ENCODE results near the gene MCF2L2. TPM values are rescaled to one million over a fixed set of nuclear protein-coding genes. Genes with fewer than 3 reads are reported as not detected.
"Not testable (repeated sequence)": the region's sequence is repeated elsewhere in the genome, so short reads cannot be mapped to it uniquely, and the experiment has no call there.

MCF2L2 gene
- total RNA-seq: 3.6 TPM
- polyA plus RNA-seq: 0.44 TPM

GRCh38 chr3:183428447-183429211, at the start of gene MCF2L2:
TSS of gene MCF2L2 (minus strand) at chr3:183428619. CDS start at chr3:183427977, 642 bp downstream.
- under 1% methylated on average over 63 of the region's 68 CpGs for WGBS
- DNase-seq (ENCODE audit: extremely low spot score): no peak
- Histone ChIP-seq H3K4me1 (ENCODE audit: insufficient read depth) (no peaks in the 10 kb centered on the region), H3K4me3 (ENCODE audit: low read depth, low read length) (peak within 1 kb of the TSS; percentile 75), H3K27ac (ENCODE audit: low read depth) (no peak within 1 kb of the TSS), H3K36me3 (ENCODE audit: insufficient read depth) (no peaks in the 10 kb centered on the region)

GRCh38 chr3:183477801-183478456, 49.5 kb upstream of the MCF2L2 start:
- no peaks in the 10 kb centered on the region for H3K36me3 ChIP-seq (ENCODE audit: insufficient read depth)
- peaks cover 1% of the 10 kb centered on the region for H3K4me1 ChIP-seq (ENCODE audit: insufficient read depth)
- H3K27ac ChIP-seq (ENCODE audit: low read depth): no peak overlapping the region
- 75% methylated on average over 8 of the region's 8 CpGs for WGBS
- DNase-seq (ENCODE audit: extremely low spot score): no peak
- no peak overlapping the region for H3K4me3 ChIP-seq (ENCODE audit: low read depth, low read length)

- not testable (repeated sequence) for H3K4me1 ChIP-seq (ENCODE audit: insufficient read depth); H3K4me3 ChIP-seq (ENCODE audit: low read depth, low read length); DNase-seq (ENCODE audit: extremely low spot score); H3K36me3 ChIP-seq (ENCODE audit: insufficient read depth); H3K27ac ChIP-seq (ENCODE audit: low read depth)
- 95% methylated on average over 1 of the region's 1 CpG for WGBS
These were observed 47.3 kb upstream of the MCF2L2 start for GRCh38 chr3:183475764-183476162.

- DNase-seq (ENCODE audit: extremely low spot score): no peak
- peaks cover 1% of the 10 kb centered on the region for H3K4me1 ChIP-seq (ENCODE audit: insufficient read depth)
- no peaks in the 10 kb centered on the region for H3K36me3 ChIP-seq (ENCODE audit: insufficient read depth)
- no peak overlapping the region for H3K4me3 ChIP-seq (ENCODE audit: low read depth, low read length)
- WGBS: 58% methylated on average over 3 of the region's 3 CpGs
- H3K27ac ChIP-seq (ENCODE audit: low read depth): no peak overlapping the region
These were observed 46.8 kb upstream of the MCF2L2 start for GRCh38 chr3:183475016-183475763.

GRCh38 chr3:183473969-183474368, 45.5 kb upstream of the MCF2L2 start:
- H3K36me3 ChIP-seq (ENCODE audit: insufficient read depth): no peaks in the 10 kb centered on the region
- H3K4me1 ChIP-seq (ENCODE audit: insufficient read depth): peaks cover 1% of the 10 kb centered on the region
- H3K4me3 ChIP-seq (ENCODE audit: low read depth, low read length): no peak overlapping the region
- H3K27ac ChIP-seq (ENCODE audit: low read depth): no peak overlapping the region
- no peak for DNase-seq (ENCODE audit: extremely low spot score)
- 80% methylated on average over 2 of the region's 2 CpGs for WGBS

GRCh38 chr3:183472155-183472554, 43.7 kb upstream of the MCF2L2 start:
- 64% methylated on average over 6 of the region's 6 CpGs for WGBS
- no peak for DNase-seq (ENCODE audit: extremely low spot score)

GRCh38 chr3:183468424-183468823, 40.0 kb upstream of the MCF2L2 start:
- H3K4me1 ChIP-seq (ENCODE audit: insufficient read depth): no peaks in the 10 kb centered on the region
- no peak overlapping the region for H3K4me3 ChIP-seq (ENCODE audit: low read depth, low read length)
- H3K27ac ChIP-seq (ENCODE audit: low read depth): no peak overlapping the region
- 86% methylated on average over 1 of the region's 1 CpG for WGBS
- DNase-seq (ENCODE audit: extremely low spot score): no peak
- no peaks in the 10 kb centered on the region for H3K36me3 ChIP-seq (ENCODE audit: insufficient read depth)

More at GRCh38 chr3:183472155-183472554, 43.7 kb upstream of the MCF2L2 start:
- no peaks in the 10 kb centered on the region for H3K4me1 ChIP-seq (ENCODE audit: insufficient read depth)
- H3K4me3 ChIP-seq (ENCODE audit: low read depth, low read length): no peak overlapping the region
- no peaks in the 10 kb centered on the region for H3K36me3 ChIP-seq (ENCODE audit: insufficient read depth)
- H3K27ac ChIP-seq (ENCODE audit: low read depth): no peak overlapping the region

- WGBS: 61% methylated on average over 3 of the region's 3 CpGs
- Histone ChIP-seq H3K4me3 (ENCODE audit: low read depth, low read length) (no peak overlapping the region), H3K4me1 (ENCODE audit: insufficient read depth) (no peaks in the 10 kb centered on the region), H3K27ac (ENCODE audit: low read depth) (no peak overlapping the region), H3K36me3 (ENCODE audit: insufficient read depth) (no peaks in the 10 kb centered on the region)
- no peak for DNase-seq (ENCODE audit: extremely low spot score)
These were observed 38.2 kb upstream of the MCF2L2 start for GRCh38 chr3:183466575-183466974.

- DNase-seq (ENCODE audit: extremely low spot score); H3K4me3 ChIP-seq (ENCODE audit: low read depth, low read length); H3K4me1 ChIP-seq (ENCODE audit: insufficient read depth); H3K36me3 ChIP-seq (ENCODE audit: insufficient read depth); H3K27ac ChIP-seq (ENCODE audit: low read depth): not testable (repeated sequence)
- 82% methylated on average over 13 of the region's 13 CpGs for WGBS
These were observed 37.3 kb upstream of the MCF2L2 start for GRCh38 chr3:183465710-183466109.

GRCh38 chr3:183464480-183464879, 36.1 kb upstream of the MCF2L2 start:
- WGBS: 64% methylated on average over 2 of the region's 2 CpGs
- DNase-seq (ENCODE audit: extremely low spot score): no peak
- Histone ChIP-seq H3K4me3 (ENCODE audit: low read depth, low read length) (no peak overlapping the region), H3K27ac (ENCODE audit: low read depth) (no peak overlapping the region), H3K36me3 (ENCODE audit: insufficient read depth) (no peaks in the 10 kb centered on the region), H3K4me1 (ENCODE audit: insufficient read depth) (no peaks in the 10 kb centered on the region)

GRCh38 chr3:183460081-183461055, 31.9 kb upstream of the MCF2L2 start:
- Histone ChIP-seq H3K4me1 (ENCODE audit: insufficient read depth) (no peaks in the 10 kb centered on the region), H3K36me3 (ENCODE audit: insufficient read depth) (no peaks in the 10 kb centered on the region), H3K27ac (ENCODE audit: low read depth) (no peak overlapping the region), H3K4me3 (ENCODE audit: low read depth, low read length) (no peak overlapping the region)
- no peak for DNase-seq (ENCODE audit: extremely low spot score)
- WGBS: 83% methylated on average over 7 of the region's 7 CpGs

GRCh38 chr3:183455089-183455488, 26.7 kb upstream of the MCF2L2 start:
- H3K4me1 ChIP-seq (ENCODE audit: insufficient read depth): no peaks in the 10 kb centered on the region
- WGBS: 86% methylated on average over 5 of the region's 5 CpGs

GRCh38 chr3:183454064-183454463, 25.6 kb upstream of the MCF2L2 start:
- DNase-seq (ENCODE audit: extremely low spot score): no peak
- Histone ChIP-seq H3K4me3 (ENCODE audit: low read depth, low read length) (no peak overlapping the region), H3K4me1 (ENCODE audit: insufficient read depth) (no peaks in the 10 kb centered on the region), H3K36me3 (ENCODE audit: insufficient read depth) (no peaks in the 10 kb centered on the region), H3K27ac (ENCODE audit: low read depth) (no peak overlapping the region)
- 96% methylated on average over 4 of the region's 4 CpGs for WGBS

More at GRCh38 chr3:183455089-183455488, 26.7 kb upstream of the MCF2L2 start:
- H3K4me3 ChIP-seq (ENCODE audit: low read depth, low read length): no peak overlapping the region
- no peak overlapping the region for H3K27ac ChIP-seq (ENCODE audit: low read depth)
- DNase-seq (ENCODE audit: extremely low spot score): no peak
- no peaks in the 10 kb centered on the region for H3K36me3 ChIP-seq (ENCODE audit: insufficient read depth)
